SW480 (cell line): ENCODE data around the gene CCND2.

Source experiments
- DNase-seq: peaks from one replicate; pipeline ENCODE4 v3.0.0-alpha.2; 2016; ENCODE audit warnings: low spot score

The CCND2 gene

DNA sequence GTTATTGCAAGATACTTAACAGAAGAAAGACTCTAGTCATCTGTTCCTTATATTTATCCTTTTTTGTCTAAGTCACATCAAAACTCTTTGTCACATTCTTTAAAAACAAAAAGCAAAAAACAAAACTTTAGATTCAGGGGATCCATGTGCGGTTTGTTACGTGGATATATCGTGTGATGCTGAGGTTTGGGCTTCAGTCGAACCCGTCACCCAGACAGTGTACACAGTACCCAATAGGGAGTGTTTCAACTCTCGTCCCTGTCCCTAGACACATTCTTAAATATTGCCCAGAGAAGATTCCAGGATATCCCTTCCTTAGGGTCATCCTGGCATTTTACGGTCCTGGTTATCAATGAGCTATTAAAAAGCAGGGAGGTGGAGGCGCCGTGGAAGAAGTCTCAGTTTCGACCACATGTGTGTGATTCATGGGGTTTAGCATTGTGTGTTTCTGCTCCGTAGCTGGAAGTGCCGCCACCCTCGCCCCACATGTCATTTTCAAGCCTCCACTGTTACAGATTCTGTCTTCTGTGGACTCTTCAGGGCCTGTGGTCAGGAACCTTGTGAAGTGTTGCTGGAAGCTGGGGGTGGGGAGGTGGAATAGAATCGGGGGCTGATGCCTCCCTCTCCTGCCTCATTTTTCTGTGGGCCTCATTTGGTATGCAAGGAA lies 19.9 kb downstream of the CCND2 start:
- DNase-seq = no peak

DNA sequence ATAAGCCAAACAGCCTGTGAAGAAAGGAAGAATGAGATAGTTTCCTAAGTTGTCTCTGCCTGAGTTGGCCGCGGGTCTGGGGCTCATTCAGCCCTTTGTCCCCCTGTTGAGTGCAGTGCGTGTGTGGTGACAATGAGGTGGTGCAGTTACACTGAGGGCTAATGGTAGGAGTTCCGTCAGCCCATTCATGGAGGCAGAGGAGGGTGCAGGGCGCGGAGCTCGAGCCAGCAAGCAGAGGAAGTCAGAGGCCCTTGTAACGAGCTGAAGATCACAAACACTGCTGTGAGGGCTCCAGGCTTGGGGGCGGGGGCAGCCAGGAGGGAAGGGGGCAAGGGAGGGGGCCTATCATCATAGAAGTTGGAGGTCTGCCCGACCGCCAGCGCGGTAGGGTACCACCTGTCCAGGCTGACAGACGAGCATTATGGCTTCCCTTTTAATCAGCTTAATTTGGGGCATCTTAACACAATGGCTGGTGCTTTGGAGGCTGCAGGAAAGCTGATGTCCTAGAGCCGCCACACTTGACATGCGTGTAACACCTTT lies 20.5 kb downstream of the CCND2 start:
- DNase-seq = no peak

DNA sequence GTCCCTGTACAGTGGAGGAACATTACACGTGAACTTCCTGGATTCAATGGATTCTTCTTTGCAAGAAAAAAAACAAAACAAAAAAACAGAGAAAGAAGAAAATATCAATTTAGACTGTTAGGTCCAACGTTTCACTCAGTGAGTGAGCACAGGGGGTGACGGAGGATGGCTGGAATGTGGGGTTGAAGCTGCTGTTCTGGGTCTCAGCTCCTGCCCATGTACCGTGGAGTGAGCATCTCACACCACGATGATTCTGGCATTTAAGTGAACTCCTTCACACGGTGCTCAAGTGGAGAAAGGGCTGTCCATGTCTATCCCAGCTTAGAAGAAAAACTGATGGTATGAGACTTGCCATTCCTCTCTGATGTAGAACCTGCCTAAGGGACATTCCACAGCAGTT lies 23.2 kb downstream of the CCND2 start:
- no peak for DNase-seq

DNA sequence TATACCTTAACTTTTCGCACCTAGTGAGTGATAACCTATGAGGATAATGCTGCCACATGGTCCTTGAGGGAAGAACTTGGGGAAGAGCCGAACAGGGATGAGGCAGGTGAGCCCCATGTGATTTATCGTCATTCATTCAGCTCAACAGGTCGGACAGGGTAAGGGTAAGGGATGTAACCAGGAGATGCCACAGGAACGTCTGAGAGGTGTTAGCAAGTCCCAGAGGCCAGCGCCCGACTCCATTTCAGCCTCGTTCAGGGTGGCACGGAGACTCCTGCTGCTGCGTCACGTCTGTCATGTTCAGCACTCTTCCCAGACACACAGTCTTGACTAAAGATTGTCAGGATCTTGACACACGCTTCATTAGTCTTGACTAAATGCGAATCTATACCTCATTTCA lies 24.1 kb downstream of the CCND2 start:
- no peak for DNase-seq

GRCh38 chr12:4300883-4301282 lies 27.3 kb downstream of the CCND2 start:
- no peak for DNase-seq

DNA sequence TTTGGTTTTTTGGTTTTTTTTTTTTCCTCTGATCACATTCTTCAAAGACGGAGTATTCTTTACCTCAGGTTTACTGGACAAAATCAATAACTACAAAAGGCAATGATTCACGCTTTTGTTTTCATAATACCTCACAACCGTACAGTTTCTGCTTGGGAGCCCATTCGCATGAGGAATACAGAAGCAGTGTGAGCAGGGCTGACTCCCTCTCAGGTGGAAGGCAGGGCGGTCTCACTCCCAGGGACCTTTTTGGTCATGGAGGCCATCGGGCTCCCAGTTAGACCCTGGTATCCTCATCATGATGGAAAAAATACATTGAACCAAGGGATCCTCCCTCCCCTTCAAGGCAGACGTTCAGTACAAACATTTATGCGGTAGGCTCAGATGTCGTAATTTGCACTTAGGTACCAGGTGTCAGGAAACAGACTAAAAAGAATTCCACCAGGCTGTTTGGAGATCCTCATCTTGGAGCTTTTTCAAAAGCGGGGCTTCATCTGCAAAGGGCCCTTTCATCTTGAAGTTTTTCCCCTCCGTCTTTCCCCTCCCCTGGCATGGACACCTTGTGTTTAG lies 28.5 kb downstream of the CCND2 start:
- no peak for DNase-seq

GRCh38 chr12:4302881-4303280 lies 29.3 kb downstream of the CCND2 start:
- no peak for DNase-seq

DNA sequence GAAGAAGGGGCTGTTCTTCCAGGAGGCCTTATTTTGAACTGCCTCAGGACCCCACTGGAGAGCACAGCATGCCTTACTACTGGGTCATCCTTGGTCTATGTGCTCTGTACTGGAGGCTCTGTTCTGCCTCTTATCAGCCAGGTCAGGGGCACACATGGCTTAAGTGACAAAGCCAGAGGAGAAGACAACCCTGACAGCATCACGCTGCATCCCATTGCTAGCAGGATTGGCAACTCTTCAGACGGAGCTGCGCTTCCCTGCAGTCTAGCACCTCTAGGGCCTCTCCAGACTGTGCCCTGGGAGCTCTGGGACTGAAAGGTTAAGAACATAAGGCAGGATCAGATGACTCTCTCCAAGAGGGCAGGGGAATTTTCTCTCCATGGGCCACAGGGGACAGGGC lies 30.2 kb downstream of the CCND2 start:
- DNase-seq = no peak

DNA sequence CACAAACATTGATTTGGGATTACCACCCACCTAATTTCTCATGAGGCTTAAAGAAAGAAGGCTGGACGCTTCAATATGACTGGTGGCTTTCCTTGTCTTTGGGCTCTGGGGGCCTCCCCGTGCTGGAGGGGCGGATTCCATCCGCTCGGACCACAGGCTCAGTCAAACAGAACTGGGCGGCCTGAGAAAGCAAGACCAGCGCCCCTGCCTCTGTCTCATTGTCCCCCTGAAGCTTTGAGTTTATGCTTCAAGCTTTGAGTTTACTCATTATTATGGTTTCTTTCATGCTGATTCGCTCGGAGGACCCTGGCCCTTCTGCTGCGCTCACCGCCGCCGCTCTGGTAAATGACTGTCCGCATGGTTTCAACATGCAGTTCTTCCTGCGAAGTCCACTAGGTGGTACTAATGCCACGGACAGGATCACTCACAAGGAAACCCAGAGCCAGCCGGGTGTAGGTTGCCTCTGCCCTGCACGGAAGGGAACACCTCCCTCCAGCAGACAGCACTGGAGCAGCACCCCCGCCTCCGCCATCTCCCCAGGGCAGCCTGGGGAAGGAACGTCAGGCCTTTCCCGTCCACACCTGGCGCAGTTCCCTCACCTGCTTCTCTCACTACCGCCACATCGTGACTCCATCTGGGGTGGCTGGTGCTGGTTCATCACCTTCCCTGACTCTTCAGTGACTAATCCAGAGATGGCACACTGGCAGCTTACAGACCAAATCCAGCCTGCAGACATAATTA lies 34.2 kb downstream of the CCND2 start:
- DNase-seq = peak; percentile 78

DNA sequence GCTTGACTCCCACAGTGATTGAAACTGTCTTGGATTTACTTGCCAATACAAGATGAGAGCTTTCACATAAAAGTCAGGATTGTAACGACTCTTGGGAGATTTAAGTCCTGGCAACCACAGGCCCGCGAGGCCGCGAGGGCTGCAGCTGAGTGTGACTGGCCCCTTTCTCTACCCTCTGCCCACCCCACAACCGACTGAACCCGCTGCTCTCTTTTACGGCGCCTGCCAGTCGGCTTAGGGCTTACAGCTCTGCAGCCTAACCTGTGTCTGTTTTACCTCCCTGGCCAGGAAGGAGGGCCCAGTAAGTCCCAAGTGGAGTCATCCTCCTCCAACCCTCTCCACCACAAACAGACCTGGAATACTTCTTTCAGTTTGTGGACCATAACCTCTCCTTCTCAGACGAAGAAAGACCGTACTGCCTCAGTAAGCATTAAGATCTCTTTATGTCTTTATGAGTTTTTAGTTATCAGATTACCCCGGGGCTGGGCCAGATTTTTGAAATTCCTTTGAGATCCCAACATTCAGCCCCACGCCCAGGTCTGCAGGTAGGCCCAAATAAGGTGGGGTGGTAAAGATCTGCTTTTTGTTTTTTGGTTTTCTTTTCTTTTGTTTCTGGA lies 34.9 kb downstream of the CCND2 start:
- no peak for DNase-seq

DNA sequence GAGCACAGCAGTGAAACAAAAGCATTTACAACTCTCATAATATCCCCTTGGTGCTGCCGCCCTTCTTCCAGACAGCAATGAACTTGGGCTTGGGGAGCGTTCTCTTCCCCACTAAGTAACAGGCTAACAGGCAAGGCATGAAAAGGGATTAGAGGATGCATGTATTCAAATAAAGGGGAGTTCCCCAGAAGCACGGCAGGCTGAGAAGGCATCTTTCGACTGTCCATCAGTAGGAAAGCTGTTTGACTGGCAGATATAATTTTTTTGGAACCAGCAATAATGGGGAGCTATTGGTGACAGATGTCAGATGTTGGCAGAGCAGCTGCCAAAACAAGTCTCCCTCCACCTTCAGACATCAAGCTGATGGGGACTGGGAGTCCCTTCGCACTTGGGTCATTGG lies 38.2 kb downstream of the CCND2 start:
- no peak for DNase-seq

DNA sequence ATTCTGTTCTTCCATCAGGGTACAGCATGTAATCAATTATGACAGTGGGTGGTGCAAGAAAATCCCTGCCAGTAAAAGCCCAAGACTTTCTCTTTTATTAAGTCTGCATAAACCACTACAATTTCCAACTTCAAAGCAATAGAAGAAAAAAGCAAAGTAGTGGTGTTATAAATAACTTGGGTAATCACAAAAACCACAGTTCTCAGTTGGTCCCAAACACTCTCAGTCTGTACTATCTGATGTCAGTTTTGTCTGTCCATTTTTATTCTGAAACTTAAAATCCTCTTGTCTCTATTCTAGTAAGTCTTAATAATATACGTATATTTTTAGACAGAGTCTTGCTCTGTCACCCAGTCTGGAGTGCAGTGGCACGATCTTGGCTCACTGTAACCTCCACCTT lies 38.7 kb downstream of the CCND2 start:
- no peak for DNase-seq

DNA sequence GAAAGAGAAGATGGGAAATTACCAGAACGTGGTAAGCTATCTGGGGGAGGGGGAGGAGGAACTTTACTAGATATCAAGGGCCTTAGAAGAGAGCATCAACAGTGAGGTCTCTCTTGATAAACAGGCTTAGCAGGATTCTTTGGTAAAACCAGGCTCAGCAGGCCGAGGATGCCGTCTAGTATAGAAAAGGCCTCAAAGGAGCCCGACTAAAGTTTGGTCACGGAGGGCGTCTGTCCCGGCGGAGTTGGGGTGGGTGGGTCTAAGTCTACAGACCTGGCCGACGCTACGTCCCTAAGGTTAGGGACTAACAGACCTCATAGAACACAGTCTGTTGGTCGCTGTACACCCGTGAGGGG lies 46.9 kb downstream of the CCND2 start:
- DNase-seq = no peak

- DNase-seq = peak; percentile 95
Measured at GRCh38 chr12:4320853-4321701, 47.5 kb downstream of the CCND2 start, which contains the start of gene TIGAR. TIGAR (plus strand) TSS chr12:4321213; CDS start chr12:4321272, 59 bp downstream.

GRCh38 chr12:4322726-4323125 lies 49.2 kb downstream of the CCND2 start:
- no peak for DNase-seq
